GM19452 (cell line): ENCODE results near the gene TMEM242.

Experiments
- ATAC-seq: cut with Tn5 transposase; IDR thresholded peaks from one replicate; pipeline ENCODE4 v1.9.1; 2021; ENCODE audit not compliant: unreplicated experiment

The TMEM242 gene

GRCh38 chr6:157253699-157254098, 69.6 kb downstream of the TMEM242 start:
- ATAC-seq, result no peak

GRCh38 chr6:157253017-157253416, 70.3 kb downstream of the TMEM242 start:
- no peak for ATAC-seq

GRCh38 chr6:157251586-157252247, 71.6 kb downstream of the TMEM242 start:
- no peak for ATAC-seq

- ATAC-seq, result no peak
These were observed 73.5 kb downstream of the TMEM242 start for GRCh38 chr6:157249826-157250225.

GRCh38 chr6:157248264-157248663, 75.1 kb downstream of the TMEM242 start:
- ATAC-seq, result no peak

GRCh38 chr6:157246771-157247484, 76.4 kb downstream of the TMEM242 start:
- no peak for ATAC-seq

GRCh38 chr6:157246048-157246630, 77.2 kb downstream of the TMEM242 start:
- ATAC-seq, result no peak

GRCh38 chr6:157245436-157245835, 77.9 kb downstream of the TMEM242 start:
- no peak for ATAC-seq

GRCh38 chr6:157244780-157245179, 78.5 kb downstream of the TMEM242 start:
- no peak for ATAC-seq

- no peak for ATAC-seq
These were observed 79.1 kb downstream of the TMEM242 start for GRCh38 chr6:157244175-157244574.

GRCh38 chr6:157242791-157243190, 80.5 kb downstream of the TMEM242 start:
- no peak for ATAC-seq

GRCh38 chr6:157240960-157241311, 82.4 kb downstream of the TMEM242 start:
- ATAC-seq, result no peak

- ATAC-seq, result no peak
These were observed 83.0 kb downstream of the TMEM242 start for GRCh38 chr6:157240059-157240959.

GRCh38 chr6:157239671-157240058, 83.7 kb downstream of the TMEM242 start:
- ATAC-seq, result no peak
